MV-4-11 (cell line): ENCODE results near the gene LAMA4.

Experiments
- DNase-seq: peaks from one replicate; lab custom pipeline; 2025; lab: John Stamatoyannopoulos, UW

The LAMA4 gene

GRCh38 chr6:112272799-112273198, 18.4 kb upstream of the LAMA4 start:
- DNase-seq, result no peak

- DNase-seq, result no peak
Measured at GRCh38 chr6:112270756-112271155, 16.4 kb upstream of the LAMA4 start.

GRCh38 chr6:112269979-112270566, 15.7 kb upstream of the LAMA4 start:
- DNase-seq, result no peak

GRCh38 chr6:112269114-112269513, 14.7 kb upstream of the LAMA4 start:
- no peak for DNase-seq

GRCh38 chr6:112268654-112269053, 14.3 kb upstream of the LAMA4 start:
- DNase-seq, result no peak

- no peak for DNase-seq
Measured at GRCh38 chr6:112268019-112268418, 13.7 kb upstream of the LAMA4 start.

GRCh38 chr6:112266331-112266730, 12.0 kb upstream of the LAMA4 start:
- no peak for DNase-seq

GRCh38 chr6:112259337-112259675, 4.9 kb upstream of the LAMA4 start:
- DNase-seq, result no peak

GRCh38 chr6:112258642-112259336, 4.4 kb upstream of the LAMA4 start:
- no peak for DNase-seq

- DNase-seq, result no peak
Measured at GRCh38 chr6:112257178-112257855, 3.0 kb upstream of the LAMA4 start.

- DNase-seq, result no peak
Measured at GRCh38 chr6:112254921-112255320, 554 bp upstream of the LAMA4 start.

- no peak for DNase-seq
Measured at GRCh38 chr6:112253498-112253840, 898 bp downstream of the LAMA4 start.

GRCh38 chr6:112252571-112253497, 1.5 kb downstream of the LAMA4 start:
- no peak for DNase-seq

- no peak for DNase-seq
Measured at GRCh38 chr6:112251171-112251875, 3.0 kb downstream of the LAMA4 start.

- DNase-seq, result no peak
Measured at GRCh38 chr6:112249489-112249888, 4.9 kb downstream of the LAMA4 start.

GRCh38 chr6:112247275-112247674, 7.1 kb downstream of the LAMA4 start:
- no peak for DNase-seq

GRCh38 chr6:112245511-112246203, 8.7 kb downstream of the LAMA4 start:
- DNase-seq, result no peak

GRCh38 chr6:112243861-112244827, 10.2 kb downstream of the LAMA4 start:
- no peak for DNase-seq

GRCh38 chr6:112241820-112242429, 12.4 kb downstream of the LAMA4 start:
- no peak for DNase-seq

GRCh38 chr6:112237595-112237994, 16.8 kb downstream of the LAMA4 start:
- no peak for DNase-seq
